DND-41 (cell line): Measurements from ENCODE around the gene IFI6.

Source experiments
- ATAC-seq: fragments of 200-7000 bp; cut with Tn5 transposase; 3 replicates; pipeline ENCODE4 v1.9.1; 2021; ENCODE audit warnings: low read depth; ENCODE audit not compliant: insufficient read depth
- DNase-seq: peaks from one replicate; pipeline ENCODE4 v3.0.0-alpha.2; 2020
- H2AFZ ChIP-seq: 2 replicates; pipeline ENCODE4 v1.6.0; 2012; ENCODE audit warnings: low read depth, low read length
- H3K27ac ChIP-seq: 2 replicates; pipeline ENCODE4 v1.5.1; 2012; ENCODE audit warnings: low read length, inconsistent platforms
- H3K27me3 ChIP-seq: fragments of 200-600 bp; sonication (generic); 2 replicates; pipeline ENCODE4 v1.6.0; 2012; ENCODE audit warnings: low read length, mild to moderate bottlenecking, inconsistent platforms; ENCODE audit not compliant: insufficient read depth, poor library complexity
- H3K36me3 ChIP-seq: 2 replicates; pipeline ENCODE4 v1.5.1; 2012; ENCODE audit warnings: low read length, inconsistent platforms; ENCODE audit not compliant: insufficient read depth
- H3K4me1 ChIP-seq: 2 replicates; pipeline ENCODE4 v1.5.1; 2012; ENCODE audit warnings: mild to moderate bottlenecking, low read length; ENCODE audit not compliant: insufficient read depth
- H3K4me2 ChIP-seq: 2 replicates; pipeline ENCODE4 v1.6.0; 2012; ENCODE audit warnings: mild to moderate bottlenecking, moderate library complexity, low read length, inconsistent platforms; ENCODE audit not compliant: insufficient read depth
- H3K4me3 ChIP-seq, 2 experiments: fragments of 200-600 bp in 1 of 2; shearing (Covaris generic) in 1 of 2; 2 replicates each; pipeline ENCODE4 v1.5.1; 2012 to 2016; ENCODE audit warnings: inconsistent platforms in 2 of 2, low read length in 2 of 2, mild to moderate bottlenecking in 2 of 2, low read depth in 1 of 2, moderate library complexity in 1 of 2
- H3K79me2 ChIP-seq: 2 replicates; pipeline ENCODE4 v1.6.0; 2012; ENCODE audit warnings: low read length, inconsistent platforms; ENCODE audit not compliant: insufficient read depth
- H3K9ac ChIP-seq: 2 replicates; pipeline ENCODE4 v1.6.0; 2012; ENCODE audit warnings: low read depth, mild to moderate bottlenecking, inconsistent platforms, low read length, moderate library complexity
- H3K9me3 ChIP-seq: 2 replicates; pipeline ENCODE4 v1.5.1; 2012; ENCODE audit warnings: low read length, moderate library complexity, mild to moderate bottlenecking, inconsistent platforms; ENCODE audit not compliant: insufficient read depth, severe bottlenecking
- H4K20me1 ChIP-seq: 2 replicates; pipeline ENCODE4 v1.6.0; 2012; ENCODE audit warnings: low read length; ENCODE audit not compliant: insufficient read depth
- CTCF ChIP-seq: IDR thresholded peaks from 2 replicates; pipeline ENCODE4 v1.5.1; 2012; ENCODE audit warnings: borderline replicate concordance, low read length, moderate library complexity, mild to moderate bottlenecking; ENCODE audit not compliant: poor library complexity, severe bottlenecking; ENCODE audit errors: extremely low read depth
- EZH2 ChIP-seq: IDR thresholded peaks from 3 replicates; pipeline ENCODE4 v1.6.1; 2012; ENCODE audit warnings: borderline replicate concordance, low read depth, mild to moderate bottlenecking, moderate library complexity, low read length, inconsistent platforms; ENCODE audit not compliant: severe bottlenecking

The IFI6 gene

GRCh38 chr1:27689423-27690173, 17.6 kb upstream of the IFI6 start:
- Histone ChIP-seq H3K79me2 (no peaks in the 10 kb centered on the region), H3K27me3 (no peaks in the 10 kb centered on the region), H3K9me3 (peaks cover 4% of the 10 kb centered on the region), H3K4me2 (no peak overlapping the region), H3K4me1 (no peaks in the 10 kb centered on the region), H3K27ac (no peak overlapping the region), H3K4me3 (no peak overlapping the region), H4K20me1 (no peaks in the 10 kb centered on the region), H3K9ac (no peak overlapping the region), H3K36me3 (no peaks in the 10 kb centered on the region), H2AFZ (no peak overlapping the region)
- DNase-seq = no peak
- no peak for TF ChIP-seq EZH2
- no peak for TF ChIP-seq CTCF
- no peak for ATAC-seq

- Histone ChIP-seq H3K36me3 (no peaks in the 10 kb centered on the region), H3K4me2 (no peak overlapping the region), H3K27me3 (no peaks in the 10 kb centered on the region), H3K9me3 (peaks cover 4% of the 10 kb centered on the region), H2AFZ (no peak overlapping the region), H3K4me3 (no peak overlapping the region), H3K4me1 (no peaks in the 10 kb centered on the region), H3K79me2 (no peaks in the 10 kb centered on the region), H3K27ac (no peak overlapping the region), H4K20me1 (no peaks in the 10 kb centered on the region), H3K9ac (no peak overlapping the region)
- ATAC-seq (no peak), DNase-seq (no peak)
- no peak for TF ChIP-seq CTCF
- no peak for TF ChIP-seq EZH2
These were observed 15.9 kb upstream of the IFI6 start for GRCh38 chr1:27687906-27688305.

GRCh38 chr1:27686223-27686990, 14.4 kb upstream of the IFI6 start:
- Histone ChIP-seq H2AFZ (no peak overlapping the region), H3K79me2 (no peaks in the 10 kb centered on the region), H3K4me2 (no peak overlapping the region), H4K20me1 (no peaks in the 10 kb centered on the region), H3K9ac (no peak overlapping the region), H3K9me3 (peaks cover 10% of the 10 kb centered on the region), H3K4me1 (no peaks in the 10 kb centered on the region), H3K27me3 (no peaks in the 10 kb centered on the region), H3K4me3 (no peak overlapping the region), H3K36me3 (no peaks in the 10 kb centered on the region), H3K27ac (no peak overlapping the region)
- DNase-seq = no peak
- no peak for TF ChIP-seq CTCF
- no peak for TF ChIP-seq EZH2
- no peak for ATAC-seq
